HEK293 (cell line): ENCODE data around the gene MSI2.

Source experiments
- BCL11A ChIP-seq: fragments of 450-650 bp; formaldehyde crosslinking; IDR thresholded peaks from 2 replicates; pipeline ENCODE4 v1.5.1; 2016; ENCODE audit warnings: low read depth, missing biosample characterization, missing genetic modification characterization
- CTCF ChIP-seq: fragments of 450-650 bp; formaldehyde crosslinking; IDR thresholded peaks from 2 replicates; pipeline ENCODE4 v1.5.1; 2016; ENCODE audit warnings: missing biosample characterization, missing genetic modification characterization
- HOXC10 ChIP-seq: sonication (generic); formaldehyde crosslinking; IDR thresholded peaks from 2 replicates; pipeline ENCODE4 v1.8.1; 2023; ENCODE audit warnings: mild to moderate bottlenecking, missing genetic modification reagents
- KLF8 ChIP-seq: fragments of 450-650 bp; formaldehyde crosslinking; IDR thresholded peaks from 2 replicates; pipeline ENCODE4 v1.5.1; 2016; ENCODE audit warnings: missing biosample characterization, missing genetic modification characterization
- YY1 ChIP-seq: fragments of 450-650 bp; formaldehyde crosslinking; IDR thresholded peaks from 2 replicates; pipeline ENCODE4 v1.5.1; 2018; ENCODE audit warnings: missing biosample characterization, missing genetic modification characterization
- ZNF140 ChIP-seq: fragments of 450-650 bp; formaldehyde crosslinking; IDR thresholded peaks from 2 replicates; pipeline ENCODE4 v1.5.1; 2016; ENCODE audit warnings: missing biosample characterization, missing genetic modification characterization
- ZNF311 ChIP-seq: fragments of 450-650 bp; formaldehyde crosslinking; IDR thresholded peaks from 2 replicates; pipeline ENCODE4 v1.5.1; 2017; ENCODE audit warnings: missing biosample characterization, missing genetic modification characterization, borderline replicate concordance
- ZNF530 ChIP-seq: fragments of 450-650 bp; formaldehyde crosslinking; IDR thresholded peaks from 2 replicates; pipeline ENCODE4 v1.5.1; 2016; ENCODE audit warnings: low read depth, missing biosample characterization, missing genetic modification characterization
- ZNF558 ChIP-seq: fragments of 450-650 bp; formaldehyde crosslinking; IDR thresholded peaks from 2 replicates; pipeline ENCODE4 v1.5.1; 2016; ENCODE audit warnings: missing biosample characterization, missing genetic modification characterization
- ZNF629 ChIP-seq: fragments of 450-650 bp; formaldehyde crosslinking; IDR thresholded peaks from 2 replicates; pipeline ENCODE4 v1.5.1; 2017; ENCODE audit warnings: missing biosample characterization, missing genetic modification characterization
- ZNF785 ChIP-seq: fragments of 450-650 bp; formaldehyde crosslinking; IDR thresholded peaks from 2 replicates; pipeline ENCODE4 v1.5.1; 2016; ENCODE audit warnings: missing biosample characterization, missing genetic modification characterization
- TF ChIP-seq, protein P1 (sequence below): fragments of 450-650 bp; formaldehyde crosslinking; IDR thresholded peaks from 2 replicates; pipeline ENCODE4 v1.5.1; 2016; ENCODE audit warnings: missing biosample characterization, missing genetic modification characterization

GRCh38 chr17:57511475-57512123 is 255.3 kb downstream of the MSI2 start:
- TF ChIP-seq ZNF785 (tag by site-specific recombination) (no peak), ZNF558 (tag by site-specific recombination) (no peak), YY1 (tag by site-specific recombination) (no peak), CTCF (tag by site-specific recombination) (no peak), BCL11A (tag by site-specific recombination) (no peak), ZNF530 (no peak), HOXC10 (CRISPR knock-in tag) (no peak), KLF8 (no peak), ZNF140 (no peak), ZNF311 (no peak), ZNF629 (tag by site-specific recombination) (no peak)
- TF ChIP-seq, protein P1, sequence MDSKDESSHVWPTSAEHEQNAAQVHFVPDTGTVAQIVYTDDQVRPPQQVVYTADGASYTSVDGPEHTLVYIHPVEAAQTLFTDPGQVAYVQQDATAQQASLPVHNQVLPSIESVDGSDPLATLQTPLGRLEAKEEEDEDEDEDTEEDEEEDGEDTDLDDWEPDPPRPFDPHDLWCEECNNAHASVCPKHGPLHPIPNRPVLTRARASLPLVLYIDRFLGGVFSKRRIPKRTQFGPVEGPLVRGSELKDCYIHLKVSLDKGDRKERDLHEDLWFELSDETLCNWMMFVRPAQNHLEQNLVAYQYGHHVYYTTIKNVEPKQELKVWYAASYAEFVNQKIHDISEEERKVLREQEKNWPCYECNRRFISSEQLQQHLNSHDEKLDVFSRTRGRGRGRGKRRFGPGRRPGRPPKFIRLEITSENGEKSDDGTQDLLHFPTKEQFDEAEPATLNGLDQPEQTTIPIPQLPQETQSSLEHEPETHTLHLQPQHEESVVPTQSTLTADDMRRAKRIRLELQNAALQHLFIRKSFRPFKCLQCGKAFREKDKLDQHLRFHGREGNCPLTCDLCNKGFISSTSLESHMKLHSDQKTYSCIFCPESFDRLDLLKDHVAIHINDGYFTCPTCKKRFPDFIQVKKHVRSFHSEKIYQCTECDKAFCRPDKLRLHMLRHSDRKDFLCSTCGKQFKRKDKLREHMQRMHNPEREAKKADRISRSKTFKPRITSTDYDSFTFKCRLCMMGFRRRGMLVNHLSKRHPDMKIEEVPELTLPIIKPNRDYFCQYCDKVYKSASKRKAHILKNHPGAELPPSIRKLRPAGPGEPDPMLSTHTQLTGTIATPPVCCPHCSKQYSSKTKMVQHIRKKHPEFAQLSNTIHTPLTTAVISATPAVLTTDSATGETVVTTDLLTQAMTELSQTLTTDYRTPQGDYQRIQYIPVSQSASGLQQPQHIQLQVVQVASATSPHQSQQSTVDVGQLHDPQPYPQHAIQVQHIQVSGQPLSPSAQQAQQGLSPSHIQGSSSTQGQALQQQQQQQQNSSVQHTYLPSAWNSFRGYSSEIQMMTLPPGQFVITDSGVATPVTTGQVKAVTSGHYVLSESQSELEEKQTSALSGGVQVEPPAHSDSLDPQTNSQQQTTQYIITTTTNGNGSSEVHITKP (tag by site-specific recombination): no peak
